DMS153 (cell line): ENCODE results near the gene SF3B2.
A peak's percentile ranks its signal among the peaks of the same experiment; 100 is the strongest.
"Not testable (repeated sequence)": the region's sequence is repeated elsewhere in the genome, so short reads cannot be mapped to it uniquely, and the experiment has no call there.

Experiments
- DNase-seq: peaks from one replicate; lab custom pipeline; 2025; lab: John Stamatoyannopoulos, UW

The SF3B2 gene

GRCh38 chr11:66072081-66072480 lies 19.9 kb downstream of the SF3B2 start:
- DNase-seq: no peak

DNA sequence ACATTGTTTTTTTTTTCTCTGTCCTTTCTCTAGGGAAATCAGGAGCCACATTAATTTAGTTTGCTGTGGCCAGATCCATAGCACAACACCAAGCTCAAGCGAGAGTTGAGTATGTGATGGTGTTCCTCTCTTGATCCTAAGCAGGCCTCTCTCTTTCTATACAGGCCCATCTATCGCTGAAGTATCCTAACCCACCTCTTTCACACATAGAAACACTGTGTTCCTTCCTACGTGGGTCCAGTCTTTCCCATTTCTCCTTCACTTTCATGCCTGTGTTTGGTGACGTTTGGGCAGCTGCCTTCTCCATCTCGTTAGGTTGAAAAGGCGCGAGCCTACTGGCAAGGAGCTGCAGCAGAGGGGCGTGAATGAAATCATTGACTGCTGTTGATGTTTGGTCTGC lies 20.4 kb downstream of the SF3B2 start:
- no peak for DNase-seq

DNA sequence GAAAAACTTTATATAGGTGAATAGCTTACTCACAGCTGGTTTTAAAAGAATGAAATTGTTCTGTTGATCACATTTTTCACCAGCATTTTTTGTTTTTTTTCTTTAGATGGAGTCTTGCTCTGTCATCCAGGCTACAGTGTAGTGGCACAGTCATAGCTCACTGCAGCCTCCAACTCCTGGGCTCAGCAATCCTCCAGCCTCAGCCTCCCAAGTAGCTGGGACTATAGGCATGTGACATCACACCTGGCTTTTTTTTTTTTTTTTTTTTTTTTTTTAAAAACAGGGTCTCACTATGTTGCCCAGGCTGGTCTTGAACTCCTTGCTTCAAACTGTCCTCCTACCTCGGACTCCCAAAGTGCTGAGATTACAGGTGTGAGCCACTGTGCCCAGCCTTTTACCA lies 21.5 kb downstream of the SF3B2 start:
- DNase-seq: no peak

DNA sequence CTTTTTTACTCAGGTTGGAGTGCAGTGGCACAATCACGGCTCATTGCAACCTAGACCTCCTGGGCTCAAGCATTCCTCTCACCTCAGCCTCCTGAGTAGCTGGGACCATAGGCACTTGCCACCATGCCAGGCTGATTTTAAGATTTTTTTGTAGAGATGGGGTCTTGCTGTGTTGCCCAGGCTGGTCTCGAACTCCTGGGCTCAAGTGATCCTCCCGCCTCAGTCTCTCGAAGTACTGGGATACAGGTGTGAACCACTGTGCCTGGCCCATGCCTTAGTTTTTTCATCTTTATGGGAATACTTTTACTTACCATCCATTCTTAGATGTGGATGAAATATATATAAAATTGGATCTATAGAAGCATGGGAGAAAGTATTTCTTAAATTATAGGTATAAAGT lies 23.1 kb downstream of the SF3B2 start:
- DNase-seq: no peak

- no peak for DNase-seq
Observed at GRCh38 chr11:66076561-66076960, 24.4 kb downstream of the SF3B2 start.

DNA sequence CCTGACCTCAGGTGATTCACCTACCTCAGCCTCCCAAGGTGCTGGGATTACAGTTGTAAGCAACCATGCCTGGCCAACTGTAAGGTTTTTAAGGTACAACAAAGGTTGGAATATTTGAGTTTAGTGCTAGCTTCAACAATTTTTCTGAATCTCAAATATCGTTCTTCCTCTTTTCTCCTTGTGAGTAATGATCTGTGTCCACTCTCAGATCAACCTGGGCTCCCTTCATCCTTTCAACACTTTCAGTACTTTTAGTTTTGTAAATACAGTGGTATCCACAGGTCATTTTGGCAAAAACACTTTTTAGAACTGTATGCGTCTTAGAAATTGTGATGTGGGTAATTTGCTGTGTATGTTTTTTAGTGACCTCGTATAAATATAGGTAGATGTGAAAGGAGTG lies 25.8 kb downstream of the SF3B2 start:
- DNase-seq: no peak

GRCh38 chr11:66078949-66079348 lies 26.8 kb downstream of the SF3B2 start:
- not testable (repeated sequence) for DNase-seq

DNA sequence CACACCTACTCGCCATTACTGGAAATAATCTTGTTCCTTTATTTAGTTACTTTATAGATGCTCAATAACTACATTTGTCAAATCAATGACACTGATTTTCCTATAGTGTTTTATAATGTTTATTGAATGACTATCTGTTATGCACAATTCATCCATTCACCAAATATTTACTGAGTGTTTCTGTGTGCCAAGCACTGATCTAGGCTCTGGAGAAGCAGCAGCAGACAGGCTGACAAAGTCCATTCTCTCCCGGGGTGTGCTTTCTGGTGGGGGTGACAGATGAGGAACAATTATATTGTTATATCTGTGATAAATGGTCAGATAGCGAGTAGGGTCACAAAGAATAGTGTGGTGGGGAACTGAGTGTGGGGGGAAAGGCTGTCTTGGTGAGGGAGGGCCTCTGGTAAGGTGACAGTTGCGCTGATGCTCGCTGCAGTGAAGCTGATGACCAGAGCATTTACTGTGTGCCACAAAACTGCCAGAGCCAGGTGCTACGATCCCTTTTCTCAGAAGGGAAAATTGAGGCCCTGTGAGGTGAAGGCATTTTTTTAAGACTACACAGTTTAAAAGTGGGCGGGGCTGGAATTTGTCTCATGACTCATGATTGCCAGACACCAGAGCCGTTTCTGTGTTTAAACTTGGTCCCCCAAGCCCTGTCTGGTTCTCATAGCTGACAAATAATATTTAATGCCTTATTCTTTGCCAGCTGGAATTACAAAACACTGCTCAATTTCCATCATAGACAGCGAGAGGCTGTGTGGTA lies 28.1 kb downstream of the SF3B2 start:
- no peak for DNase-seq

DNA sequence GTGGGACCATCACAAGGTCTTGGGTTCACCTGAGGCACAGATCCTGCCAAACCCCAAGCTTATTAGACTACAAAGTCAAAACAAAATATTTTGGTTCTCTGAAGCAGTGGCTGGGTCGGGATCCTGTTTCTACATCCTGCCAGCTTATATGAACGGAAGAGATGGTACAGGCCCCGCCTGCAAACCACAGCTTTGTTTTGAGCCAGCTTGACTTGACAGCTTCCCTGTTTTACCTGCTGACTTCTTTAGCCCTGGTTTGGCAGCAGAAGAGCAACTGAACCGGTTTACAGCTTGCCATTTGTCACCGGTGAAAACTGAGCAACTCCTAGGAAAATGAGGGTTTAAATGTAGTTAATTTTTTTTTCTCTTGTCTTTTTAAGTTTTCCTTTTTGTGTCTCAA lies 29.3 kb downstream of the SF3B2 start:
- DNase-seq: peak; percentile 78

- DNase-seq: peak; percentile 74
Observed at GRCh38 chr11:66082946-66083698, 31.0 kb downstream of the SF3B2 start.

GRCh38 chr11:66083767-66084166 lies 31.6 kb downstream of the SF3B2 start:
- no peak for DNase-seq

- no peak for DNase-seq
Observed at GRCh38 chr11:66084821-66085475, 32.8 kb downstream of the SF3B2 start.

DNA sequence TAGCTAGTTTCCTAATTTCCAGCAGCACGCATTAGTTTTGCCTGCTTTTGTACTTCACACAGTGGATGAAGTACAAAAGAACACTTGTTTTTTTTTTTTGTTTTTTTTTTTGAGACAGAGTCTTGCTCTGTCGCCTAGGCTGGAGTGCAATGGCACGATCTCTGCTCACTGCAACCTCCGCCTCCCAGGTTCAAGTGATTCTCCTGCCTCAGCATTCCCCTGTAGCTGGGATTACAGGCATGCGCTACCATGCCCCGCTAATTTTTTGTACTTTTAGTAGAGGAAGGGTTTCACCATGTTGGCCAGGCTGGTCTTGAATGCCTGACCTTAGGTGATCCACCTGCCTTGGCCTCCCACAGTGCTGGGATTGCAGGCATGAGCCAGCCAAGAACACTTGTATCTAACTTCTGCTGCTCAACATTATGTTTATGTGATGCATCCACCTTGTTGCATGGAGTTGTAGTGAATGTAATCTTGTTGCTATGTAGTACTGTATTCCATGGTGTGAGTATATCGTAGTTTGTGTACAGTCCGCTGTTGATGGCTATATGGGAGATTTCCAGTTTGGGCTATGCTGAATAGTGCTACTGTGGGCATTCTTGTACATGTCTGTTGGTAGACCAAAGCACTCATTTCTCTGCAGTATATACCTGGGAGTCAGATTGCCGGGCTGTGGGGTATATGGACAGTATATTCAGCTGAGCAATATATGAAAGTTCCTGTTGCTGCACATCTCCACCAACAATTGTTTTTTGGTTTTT lies 35.2 kb downstream of the SF3B2 start:
- DNase-seq: no peak

- DNase-seq: no peak
Observed at GRCh38 chr11:66089067-66089466, 36.9 kb downstream of the SF3B2 start.

- no peak for DNase-seq
Observed at GRCh38 chr11:66090288-66090687, 38.1 kb downstream of the SF3B2 start.

- not testable (repeated sequence) for DNase-seq
Observed at GRCh38 chr11:66092125-66092524, 40.0 kb downstream of the SF3B2 start.

DNA sequence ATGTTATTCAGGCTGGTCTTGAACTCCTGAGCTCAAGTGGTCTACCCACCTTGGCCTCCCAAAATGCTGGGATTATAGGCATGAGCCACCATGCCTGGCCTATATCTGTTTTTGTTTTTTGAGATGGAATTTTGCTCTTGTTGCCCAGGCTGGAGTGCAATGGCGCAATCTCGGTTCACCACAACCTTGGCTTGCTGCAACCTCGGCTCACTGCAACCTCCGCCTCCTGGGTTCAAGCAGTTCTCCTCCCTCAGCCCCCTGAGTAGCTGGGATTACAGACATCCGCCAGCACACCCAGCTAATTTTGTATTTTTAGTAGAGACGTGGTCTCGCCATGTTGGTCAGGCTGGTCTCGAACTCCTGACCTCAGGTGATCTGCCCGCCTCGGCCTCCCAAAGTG lies 47.6 kb downstream of the SF3B2 start:
- not testable (repeated sequence) for DNase-seq

GRCh38 chr11:66100272-66101065 lies 48.3 kb downstream of the SF3B2 start:
- DNase-seq: peak; percentile 80

GRCh38 chr11:66101066-66101464 lies 48.9 kb downstream of the SF3B2 start:
- DNase-seq: no peak

- DNase-seq: no peak
Observed at GRCh38 chr11:66104057-66104638, 52.0 kb downstream of the SF3B2 start.
